Neural cell (in vitro differentiated cells): ENCODE measurements around the gene ARHGEF4.

Experiments
- EP300 ChIP-seq: fragments of 450-650 bp; conservative IDR thresholded peaks from 2 replicates; pipeline ENCODE4 v1.6.1; 2014; ENCODE audit warnings: antibody characterized with exemption, mild to moderate bottlenecking, moderate library complexity; ENCODE audit not compliant: poor library complexity, severe bottlenecking
- EZH2 ChIP-seq: fragments of 200-600, 300-800 bp; shearing (Covaris generic), sonication (generic); IDR thresholded peaks from 2 replicates; pipeline ENCODE4 v1.6.1; 2014; ENCODE audit warnings: antibody characterized with exemption, low read length, borderline replicate concordance, mild to moderate bottlenecking; ENCODE audit not compliant: insufficient read depth, poor library complexity, severe bottlenecking
- MXI1 ChIP-seq: fragments of 450-650 bp; conservative IDR thresholded peaks from 2 replicates; pipeline ENCODE4 v1.6.1; 2014; ENCODE audit warnings: antibody characterized with exemption, mild to moderate bottlenecking; ENCODE audit not compliant: poor library complexity, severe bottlenecking
- POLR2AphosphoS5 ChIP-seq: IDR thresholded peaks from 2 replicates; pipeline ENCODE4 v1.6.1; 2012
- RAD21 ChIP-seq: fragments of 450-650 bp; conservative IDR thresholded peaks from 2 replicates; pipeline ENCODE4 v1.6.1; 2014; ENCODE audit warnings: antibody characterized with exemption, mild to moderate bottlenecking, moderate library complexity
- SMC3 ChIP-seq: fragments of 450-650 bp; conservative IDR thresholded peaks from 2 replicates; pipeline ENCODE4 v1.6.1; 2014; ENCODE audit warnings: antibody characterized with exemption, mild to moderate bottlenecking, moderate library complexity; ENCODE audit not compliant: poor library complexity
- TF ChIP-seq, protein P1 (sequence below): fragments of 450-650 bp; IDR thresholded peaks from 2 replicates; pipeline ENCODE4 v1.5.1; 2014; ENCODE audit warnings: antibody characterized with exemption, mild to moderate bottlenecking, moderate library complexity; ENCODE audit not compliant: poor library complexity, severe bottlenecking
- TF ChIP-seq, protein P2 (sequence below): IDR thresholded peaks from 2 replicates; pipeline ENCODE4 v1.6.1; 2012; ENCODE audit warnings: borderline replicate concordance

DNA sequence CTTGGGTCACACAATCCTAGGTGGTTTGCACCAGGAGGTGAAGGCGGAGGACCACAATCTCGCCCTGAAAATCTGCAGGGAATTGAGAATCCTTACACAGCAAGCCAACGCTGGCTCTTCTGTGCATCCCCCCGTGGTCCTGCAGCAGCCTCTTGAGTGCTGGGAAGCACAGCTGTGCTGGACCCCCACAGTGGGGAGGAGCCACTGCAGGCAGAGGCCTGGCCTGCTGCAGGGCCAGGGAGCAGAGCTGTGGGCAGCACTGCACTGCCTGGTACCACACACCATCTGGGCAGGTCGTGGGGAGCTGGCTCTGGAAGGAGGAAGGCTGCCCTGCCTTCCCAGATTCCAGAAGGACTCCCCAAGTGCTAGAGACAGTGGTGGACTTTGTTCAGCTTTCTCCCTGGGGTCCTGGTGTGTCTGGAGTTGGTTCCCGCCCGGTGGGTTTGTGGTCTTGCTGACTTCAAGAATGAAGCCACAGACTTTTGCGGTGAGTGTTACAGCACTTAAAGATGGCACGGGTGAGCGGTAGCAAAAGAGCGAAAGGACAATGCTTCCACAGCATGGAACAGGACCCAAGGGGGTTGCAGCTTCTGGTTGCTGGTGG lies 150.3 kb downstream of the ARHGEF4 start:
- TF ChIP-seq, protein P1, sequence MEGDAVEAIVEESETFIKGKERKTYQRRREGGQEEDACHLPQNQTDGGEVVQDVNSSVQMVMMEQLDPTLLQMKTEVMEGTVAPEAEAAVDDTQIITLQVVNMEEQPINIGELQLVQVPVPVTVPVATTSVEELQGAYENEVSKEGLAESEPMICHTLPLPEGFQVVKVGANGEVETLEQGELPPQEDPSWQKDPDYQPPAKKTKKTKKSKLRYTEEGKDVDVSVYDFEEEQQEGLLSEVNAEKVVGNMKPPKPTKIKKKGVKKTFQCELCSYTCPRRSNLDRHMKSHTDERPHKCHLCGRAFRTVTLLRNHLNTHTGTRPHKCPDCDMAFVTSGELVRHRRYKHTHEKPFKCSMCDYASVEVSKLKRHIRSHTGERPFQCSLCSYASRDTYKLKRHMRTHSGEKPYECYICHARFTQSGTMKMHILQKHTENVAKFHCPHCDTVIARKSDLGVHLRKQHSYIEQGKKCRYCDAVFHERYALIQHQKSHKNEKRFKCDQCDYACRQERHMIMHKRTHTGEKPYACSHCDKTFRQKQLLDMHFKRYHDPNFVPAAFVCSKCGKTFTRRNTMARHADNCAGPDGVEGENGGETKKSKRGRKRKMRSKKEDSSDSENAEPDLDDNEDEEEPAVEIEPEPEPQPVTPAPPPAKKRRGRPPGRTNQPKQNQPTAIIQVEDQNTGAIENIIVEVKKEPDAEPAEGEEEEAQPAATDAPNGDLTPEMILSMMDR = no peak
- TF ChIP-seq EP300 (no peak), POLR2AphosphoS5 (no peak), RAD21 (no peak), MXI1 (no peak), EZH2 (no peak), SMC3 (no peak)
- TF ChIP-seq, protein P2, sequence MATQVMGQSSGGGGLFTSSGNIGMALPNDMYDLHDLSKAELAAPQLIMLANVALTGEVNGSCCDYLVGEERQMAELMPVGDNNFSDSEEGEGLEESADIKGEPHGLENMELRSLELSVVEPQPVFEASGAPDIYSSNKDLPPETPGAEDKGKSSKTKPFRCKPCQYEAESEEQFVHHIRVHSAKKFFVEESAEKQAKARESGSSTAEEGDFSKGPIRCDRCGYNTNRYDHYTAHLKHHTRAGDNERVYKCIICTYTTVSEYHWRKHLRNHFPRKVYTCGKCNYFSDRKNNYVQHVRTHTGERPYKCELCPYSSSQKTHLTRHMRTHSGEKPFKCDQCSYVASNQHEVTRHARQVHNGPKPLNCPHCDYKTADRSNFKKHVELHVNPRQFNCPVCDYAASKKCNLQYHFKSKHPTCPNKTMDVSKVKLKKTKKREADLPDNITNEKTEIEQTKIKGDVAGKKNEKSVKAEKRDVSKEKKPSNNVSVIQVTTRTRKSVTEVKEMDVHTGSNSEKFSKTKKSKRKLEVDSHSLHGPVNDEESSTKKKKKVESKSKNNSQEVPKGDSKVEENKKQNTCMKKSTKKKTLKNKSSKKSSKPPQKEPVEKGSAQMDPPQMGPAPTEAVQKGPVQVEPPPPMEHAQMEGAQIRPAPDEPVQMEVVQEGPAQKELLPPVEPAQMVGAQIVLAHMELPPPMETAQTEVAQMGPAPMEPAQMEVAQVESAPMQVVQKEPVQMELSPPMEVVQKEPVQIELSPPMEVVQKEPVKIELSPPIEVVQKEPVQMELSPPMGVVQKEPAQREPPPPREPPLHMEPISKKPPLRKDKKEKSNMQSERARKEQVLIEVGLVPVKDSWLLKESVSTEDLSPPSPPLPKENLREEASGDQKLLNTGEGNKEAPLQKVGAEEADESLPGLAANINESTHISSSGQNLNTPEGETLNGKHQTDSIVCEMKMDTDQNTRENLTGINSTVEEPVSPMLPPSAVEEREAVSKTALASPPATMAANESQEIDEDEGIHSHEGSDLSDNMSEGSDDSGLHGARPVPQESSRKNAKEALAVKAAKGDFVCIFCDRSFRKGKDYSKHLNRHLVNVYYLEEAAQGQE = no peak
